Neural progenitor cell (in vitro differentiated cells): ENCODE measurements around the gene TRPC6.

Experiments
- CTCF ChIP-seq: fragments of 200-600 bp; sonication (generic); IDR thresholded peaks from 2 replicates; pipeline ENCODE4 v1.5.1; 2017; ENCODE audit warnings: antibody characterized with exemption, mild to moderate bottlenecking
- EZH2 ChIP-seq: fragments of 200-600 bp; sonication (generic); IDR thresholded peaks from 2 replicates; pipeline ENCODE4 v1.6.1; 2017; ENCODE audit warnings: antibody characterized with exemption, mild to moderate bottlenecking, moderate library complexity
- EZH2phosphoT487 ChIP-seq: fragments of 200-600 bp; sonication (generic); IDR thresholded peaks from 2 replicates; pipeline ENCODE4 v1.6.1; 2017; ENCODE audit warnings: antibody characterized with exemption

DNA sequence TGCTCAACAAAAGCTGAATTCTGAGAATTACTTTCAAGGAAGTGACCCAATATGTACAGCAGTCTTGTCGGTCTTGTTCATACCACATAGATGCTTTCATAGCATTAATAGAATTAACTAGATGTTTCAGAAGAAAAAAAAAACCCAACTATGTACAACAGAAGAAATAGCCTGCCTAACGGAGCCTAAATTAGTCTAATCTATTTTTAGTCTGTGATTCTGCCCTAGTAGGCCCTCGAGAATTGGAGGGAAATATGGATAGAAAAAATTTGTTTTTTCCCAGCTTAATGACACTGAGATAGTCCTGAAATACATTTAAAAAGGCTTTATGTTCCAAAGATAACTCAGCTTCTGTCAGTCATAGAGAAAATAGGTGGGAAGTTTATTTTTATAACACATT lies 17.1 kb upstream of the TRPC6 start:
- no peak for TF ChIP-seq CTCF
- TF ChIP-seq EZH2, result no peak
- no peak for TF ChIP-seq EZH2phosphoT487
